ENCODE measurements around the gene KDM3B. TPM values are rescaled to one million over a fixed set of nuclear protein-coding genes. Genes with fewer than 3 reads are reported as not detected.
A peak's percentile ranks its signal among the peaks of the same experiment; 100 is the strongest.

The KDM3B gene
- polyA plus RNA-seq, 1 of the 3 experiments (the other 2 are of a cell fraction): 22.4 TPM

DNA sequence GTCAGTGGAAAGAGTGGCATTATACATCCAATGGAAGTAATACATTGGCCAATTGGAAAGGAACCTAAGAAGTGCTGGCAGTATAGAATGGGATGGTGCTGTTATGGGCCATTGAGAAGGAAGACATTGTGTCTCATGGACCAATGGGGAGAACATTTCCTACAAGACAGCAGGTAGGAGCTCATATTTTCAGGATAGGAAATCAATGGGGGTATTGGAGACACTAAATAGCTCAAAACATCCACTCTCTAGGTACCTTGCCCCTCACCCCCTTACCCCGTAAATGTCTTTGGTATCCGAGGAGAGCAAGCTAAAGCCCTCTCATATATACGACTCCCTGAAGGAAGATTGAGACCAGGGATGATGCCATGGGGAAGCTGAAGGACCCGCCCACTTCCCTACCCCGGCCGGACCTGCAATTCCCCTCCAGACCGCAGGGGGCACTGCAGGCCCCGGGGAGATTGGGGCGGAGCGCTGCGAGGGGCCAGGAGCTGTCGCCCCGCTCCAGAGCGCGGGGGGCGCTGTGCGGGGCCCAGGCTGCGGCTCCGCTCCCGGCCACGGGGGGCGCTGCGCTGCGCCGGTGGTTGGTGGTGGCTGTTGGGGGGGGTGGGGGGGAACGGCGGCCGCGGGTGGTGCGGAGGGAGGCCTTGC lies at the start of gene KDM3B (continued):
- TF ChIP-seq FOSL2 (IDR thresholded peaks at IDR 0.05; ENCODE audit: borderline replicate concordance, low read depth) (no peak), CHD2 (IDR thresholded peaks at IDR 0.05; ENCODE audit: low read length, partially characterized antibody) (peak; percentile 71), SIN3A (IDR thresholded peaks at IDR 0.05; ENCODE audit: borderline replicate concordance, low read depth, low read length) (peak; percentile 83; the same call in 1 of the 2 replicates), TCF12 (IDR thresholded peaks at IDR 0.05) (no peak; the same call in 1 of the 2 replicates), MEF2A (IDR thresholded peaks at IDR 0.05; ENCODE audit: borderline replicate concordance, low read depth) (no peak), RCOR1 (IDR thresholded peaks at IDR 0.05; ENCODE audit: low read length) (peak; percentile 61; the same call in 1 of the 2 replicates), ELF1 (IDR thresholded peaks at IDR 0.05) (peak; percentile 29), FOXM1 (IDR thresholded peaks at IDR 0.05; ENCODE audit: low read depth) (0 out of 2 replicates have a peak, but pooled peaks have one; percentile 1)
- TF ChIP-seq, protein P1, sequence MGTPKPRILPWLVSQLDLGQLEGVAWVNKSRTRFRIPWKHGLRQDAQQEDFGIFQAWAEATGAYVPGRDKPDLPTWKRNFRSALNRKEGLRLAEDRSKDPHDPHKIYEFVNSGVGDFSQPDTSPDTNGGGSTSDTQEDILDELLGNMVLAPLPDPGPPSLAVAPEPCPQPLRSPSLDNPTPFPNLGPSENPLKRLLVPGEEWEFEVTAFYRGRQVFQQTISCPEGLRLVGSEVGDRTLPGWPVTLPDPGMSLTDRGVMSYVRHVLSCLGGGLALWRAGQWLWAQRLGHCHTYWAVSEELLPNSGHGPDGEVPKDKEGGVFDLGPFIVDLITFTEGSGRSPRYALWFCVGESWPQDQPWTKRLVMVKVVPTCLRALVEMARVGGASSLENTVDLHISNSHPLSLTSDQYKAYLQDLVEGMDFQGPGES (IDR thresholded peaks at IDR 0.05; ENCODE audit: low read depth, low read length): no peak
- TF ChIP-seq, protein P2, sequence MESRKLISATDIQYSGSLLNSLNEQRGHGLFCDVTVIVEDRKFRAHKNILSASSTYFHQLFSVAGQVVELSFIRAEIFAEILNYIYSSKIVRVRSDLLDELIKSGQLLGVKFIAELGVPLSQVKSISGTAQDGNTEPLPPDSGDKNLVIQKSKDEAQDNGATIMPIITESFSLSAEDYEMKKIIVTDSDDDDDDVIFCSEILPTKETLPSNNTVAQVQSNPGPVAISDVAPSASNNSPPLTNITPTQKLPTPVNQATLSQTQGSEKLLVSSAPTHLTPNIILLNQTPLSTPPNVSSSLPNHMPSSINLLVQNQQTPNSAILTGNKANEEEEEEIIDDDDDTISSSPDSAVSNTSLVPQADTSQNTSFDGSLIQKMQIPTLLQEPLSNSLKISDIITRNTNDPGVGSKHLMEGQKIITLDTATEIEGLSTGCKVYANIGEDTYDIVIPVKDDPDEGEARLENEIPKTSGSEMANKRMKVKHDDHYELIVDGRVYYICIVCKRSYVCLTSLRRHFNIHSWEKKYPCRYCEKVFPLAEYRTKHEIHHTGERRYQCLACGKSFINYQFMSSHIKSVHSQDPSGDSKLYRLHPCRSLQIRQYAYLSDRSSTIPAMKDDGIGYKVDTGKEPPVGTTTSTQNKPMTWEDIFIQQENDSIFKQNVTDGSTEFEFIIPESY (IDR thresholded peaks at IDR 0.05; ENCODE audit: borderline replicate concordance, low read depth): peak; percentile 70; the same call in 1 of the 2 replicates

DNA sequence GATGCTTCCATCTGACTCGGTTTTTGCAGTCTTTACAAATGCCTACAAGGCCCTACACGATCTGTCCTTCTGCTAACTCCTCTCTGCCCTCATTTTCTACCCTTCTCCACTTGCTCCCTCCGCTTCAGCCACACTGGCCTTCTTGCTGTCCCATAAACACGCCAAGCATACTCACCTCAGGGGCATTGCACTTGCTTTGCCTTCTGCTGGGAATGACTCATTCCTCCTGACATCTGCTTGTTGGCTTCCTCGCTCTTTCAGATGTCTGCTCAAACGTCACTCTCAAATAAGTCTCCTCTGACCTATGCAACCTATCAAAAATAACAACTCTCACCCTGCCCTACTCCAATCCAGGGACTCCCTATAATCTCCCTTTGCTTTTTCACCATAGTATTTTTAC lies 49.1 kb upstream of the KDM3B start:
- WGBS (ENCODE audit: low lambda C conversion rate): 80% methylated on average over 6 of the region's 6 CpGs
- POLR2A ChIA-PET: no interaction called here

More for the DNA sequence above, 49.1 kb upstream of the KDM3B start:
- H3K4me2 ChIP-seq: no peak overlapping the region
- H3K4me3 ChIP-seq (ENCODE audit: low read depth in 2 of 2, low read length in 1 of 2): no peak overlapping the region
- peaks cover 0 to 4% of the 10 kb centered on the region in 2 experiments for H3K36me3 ChIP-seq (replicated peaks in 1 of 2; ENCODE audit: control insufficient read depth in 1 of 2, insufficient read depth in 2 of 2, low read length in 1 of 2)
- no peaks in the 10 kb centered on the region for H3K27me3 ChIP-seq (ENCODE audit: insufficient read depth)
- H3K9me3 ChIP-seq: no peaks in the 10 kb centered on the region
- no peaks in the 10 kb centered on the region for H4K20me1 ChIP-seq (ENCODE audit: insufficient read depth)
- H2AFZ ChIP-seq (ENCODE audit: low read depth): no peak overlapping the region
- H3K9me2 ChIP-seq: no peaks in the 10 kb centered on the region
- H3K9ac ChIP-seq: no peak overlapping the region
- H3K27ac ChIP-seq (ENCODE audit: low read depth in 2 of 2, low read length in 1 of 2): no peak overlapping the region
- no peaks in the 10 kb centered on the region for H3F3A ChIP-seq (replicated peaks; ENCODE audit: insufficient read depth)
- H3K4me1 ChIP-seq (ENCODE audit: control insufficient read depth in 1 of 2, insufficient read depth in 2 of 2, low read depth in 1 of 2, low read length in 1 of 2): no peaks in the 10 kb centered on the region
- no peak for DNase-seq
- CTCF ChIA-PET: interaction anchor here (0.6 to 1.2 kb wide), 3 partner anchors 18 to 124 kb away, joined by 3 read pairs; partner anchors contain the start of gene KIF20A
- no peaks in the 10 kb centered on the region for H3K79me2 ChIP-seq (ENCODE audit: insufficient read depth)
- TF ChIP-seq SIN3A (IDR thresholded peaks at IDR 0.05; ENCODE audit: borderline replicate concordance, low read depth, low read length) (no peak), FOSL2 (IDR thresholded peaks at IDR 0.05; ENCODE audit: borderline replicate concordance, low read depth) (0 out of 2 replicates have a peak, but pooled peaks have one; percentile 30), FOXM1 (IDR thresholded peaks at IDR 0.05; ENCODE audit: low read depth) (no peak), NFIC (IDR thresholded peaks at IDR 0.05; ENCODE audit: borderline replicate concordance) (no peak), RFX5 (IDR thresholded peaks at IDR 0.05; ENCODE audit: low read length) (no peak)
- TF ChIP-seq, protein P1 (IDR thresholded peaks at IDR 0.05; ENCODE audit: low read depth, low read length): no peak
- TF ChIP-seq, protein P2 (IDR thresholded peaks at IDR 0.05; ENCODE audit: borderline replicate concordance, low read depth): no peak
- TF ChIP-seq, protein P3, sequence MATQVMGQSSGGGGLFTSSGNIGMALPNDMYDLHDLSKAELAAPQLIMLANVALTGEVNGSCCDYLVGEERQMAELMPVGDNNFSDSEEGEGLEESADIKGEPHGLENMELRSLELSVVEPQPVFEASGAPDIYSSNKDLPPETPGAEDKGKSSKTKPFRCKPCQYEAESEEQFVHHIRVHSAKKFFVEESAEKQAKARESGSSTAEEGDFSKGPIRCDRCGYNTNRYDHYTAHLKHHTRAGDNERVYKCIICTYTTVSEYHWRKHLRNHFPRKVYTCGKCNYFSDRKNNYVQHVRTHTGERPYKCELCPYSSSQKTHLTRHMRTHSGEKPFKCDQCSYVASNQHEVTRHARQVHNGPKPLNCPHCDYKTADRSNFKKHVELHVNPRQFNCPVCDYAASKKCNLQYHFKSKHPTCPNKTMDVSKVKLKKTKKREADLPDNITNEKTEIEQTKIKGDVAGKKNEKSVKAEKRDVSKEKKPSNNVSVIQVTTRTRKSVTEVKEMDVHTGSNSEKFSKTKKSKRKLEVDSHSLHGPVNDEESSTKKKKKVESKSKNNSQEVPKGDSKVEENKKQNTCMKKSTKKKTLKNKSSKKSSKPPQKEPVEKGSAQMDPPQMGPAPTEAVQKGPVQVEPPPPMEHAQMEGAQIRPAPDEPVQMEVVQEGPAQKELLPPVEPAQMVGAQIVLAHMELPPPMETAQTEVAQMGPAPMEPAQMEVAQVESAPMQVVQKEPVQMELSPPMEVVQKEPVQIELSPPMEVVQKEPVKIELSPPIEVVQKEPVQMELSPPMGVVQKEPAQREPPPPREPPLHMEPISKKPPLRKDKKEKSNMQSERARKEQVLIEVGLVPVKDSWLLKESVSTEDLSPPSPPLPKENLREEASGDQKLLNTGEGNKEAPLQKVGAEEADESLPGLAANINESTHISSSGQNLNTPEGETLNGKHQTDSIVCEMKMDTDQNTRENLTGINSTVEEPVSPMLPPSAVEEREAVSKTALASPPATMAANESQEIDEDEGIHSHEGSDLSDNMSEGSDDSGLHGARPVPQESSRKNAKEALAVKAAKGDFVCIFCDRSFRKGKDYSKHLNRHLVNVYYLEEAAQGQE (IDR thresholded peaks at IDR 0.05; ENCODE audit: low read depth, low read length): no peak

Measured in SK-N-SH (cell line).